NCI-H2081 (cell line): Measurements from ENCODE around the gene NUBPL.

ENCODE experiments used
- DNase-seq, 2 experiments: peaks; one replicate each; lab custom pipeline; 2025; lab: John Stamatoyannopoulos, UW

The NUBPL gene, protein sequence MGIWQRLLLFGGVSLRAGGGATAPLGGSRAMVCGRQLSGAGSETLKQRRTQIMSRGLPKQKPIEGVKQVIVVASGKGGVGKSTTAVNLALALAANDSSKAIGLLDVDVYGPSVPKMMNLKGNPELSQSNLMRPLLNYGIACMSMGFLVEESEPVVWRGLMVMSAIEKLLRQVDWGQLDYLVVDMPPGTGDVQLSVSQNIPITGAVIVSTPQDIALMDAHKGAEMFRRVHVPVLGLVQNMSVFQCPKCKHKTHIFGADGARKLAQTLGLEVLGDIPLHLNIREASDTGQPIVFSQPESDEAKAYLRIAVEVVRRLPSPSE

DNA sequence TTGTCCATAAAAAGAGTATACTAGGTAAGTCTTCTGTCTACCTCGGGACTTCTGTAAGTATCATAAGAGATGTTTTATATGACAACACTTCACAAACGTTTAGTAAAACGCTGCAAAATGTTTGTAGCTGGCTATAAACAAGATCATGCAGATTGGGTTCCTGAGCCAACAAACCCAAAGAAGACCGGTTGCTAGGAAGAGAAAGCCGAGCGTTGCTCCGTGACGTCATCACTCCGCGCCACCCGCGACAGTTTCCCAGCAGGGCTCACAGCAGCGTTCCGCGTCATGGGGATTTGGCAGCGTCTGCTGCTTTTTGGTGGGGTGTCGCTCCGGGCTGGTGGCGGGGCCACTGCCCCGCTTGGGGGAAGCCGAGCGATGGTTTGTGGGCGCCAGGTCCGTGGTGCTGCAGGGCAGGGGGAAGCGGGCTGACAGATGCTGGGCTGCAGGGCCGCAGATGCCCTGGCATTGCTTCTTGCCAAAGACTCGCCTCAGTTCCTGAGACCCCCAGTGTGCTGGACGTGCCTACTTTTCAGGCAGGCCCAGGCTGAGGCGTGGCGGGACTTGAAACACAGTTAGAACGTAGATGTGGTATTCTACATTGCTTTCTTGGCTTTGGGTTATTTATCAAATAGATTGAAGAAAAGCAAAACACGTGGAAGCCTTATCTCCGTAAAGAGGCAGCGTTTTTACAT is at the start of gene NUBPL:
Gene NUBPL, plus strand, starts transcription at position 250 of the 692 bp plus-strand sequence. Its CDS starts 36 bp downstream, at position 286.
- peak; percentile 89 to 95 for DNase-seq

DNA sequence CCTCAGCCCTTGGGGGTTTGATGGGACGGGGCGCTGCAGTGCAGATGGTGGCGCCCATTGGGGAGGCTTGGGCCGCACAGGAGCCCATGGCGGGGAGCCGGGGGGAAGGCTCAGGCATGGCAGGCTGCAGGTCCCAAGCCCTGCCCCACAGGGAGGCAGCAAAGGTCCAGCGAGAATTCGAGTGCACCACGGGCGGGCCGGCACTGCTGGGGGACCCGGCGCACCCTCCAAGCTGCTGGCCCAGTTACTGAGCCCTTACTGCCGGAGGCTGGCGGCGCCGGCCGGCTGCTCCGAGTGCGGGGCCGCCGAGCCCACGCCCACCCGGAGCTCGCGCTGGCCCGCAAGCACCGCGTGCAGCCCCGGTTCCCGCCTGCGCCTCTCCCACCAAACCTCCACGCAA is 34.1 kb upstream of the NUBPL start:
- no peak for DNase-seq

DNA sequence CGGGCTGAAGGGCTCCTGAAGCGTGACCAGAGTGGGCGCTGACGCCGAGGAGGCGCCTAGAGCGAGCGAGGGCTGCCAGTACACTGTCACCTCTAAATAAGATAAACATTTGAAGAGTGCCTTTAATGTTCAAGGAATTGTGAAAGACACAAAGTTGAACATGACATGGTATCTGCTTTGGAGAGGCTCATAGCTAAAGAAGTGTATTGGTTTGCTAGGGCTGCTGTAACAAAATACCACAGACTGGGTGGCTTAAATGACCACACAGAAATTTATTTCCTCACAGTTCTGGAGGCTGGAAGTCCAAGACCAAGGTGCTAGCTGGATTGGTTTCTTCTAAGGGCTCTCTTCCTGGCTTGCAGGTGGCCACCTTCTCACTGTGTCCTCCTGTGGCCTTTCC is 33.7 kb upstream of the NUBPL start:
- no peak for DNase-seq

DNA sequence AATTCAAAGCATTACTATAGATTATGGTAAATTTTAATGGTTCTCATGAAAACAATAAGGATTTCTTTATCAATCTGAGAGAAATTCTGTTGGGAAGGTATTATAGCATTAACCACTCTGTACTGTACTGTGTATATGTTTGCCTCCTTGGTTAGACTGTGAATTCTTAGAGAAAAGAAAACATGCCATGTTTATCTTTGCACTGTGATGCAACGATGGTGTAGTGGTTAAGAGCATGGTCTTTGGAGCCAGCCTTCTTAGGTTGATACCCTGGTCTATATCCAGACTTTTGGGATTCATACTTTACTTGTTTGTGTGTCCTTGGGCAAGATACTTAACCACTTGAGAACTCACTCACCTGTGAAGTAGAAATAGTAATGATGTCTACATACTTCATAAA is 32.2 kb upstream of the NUBPL start:
- DNase-seq, result no peak

DNA sequence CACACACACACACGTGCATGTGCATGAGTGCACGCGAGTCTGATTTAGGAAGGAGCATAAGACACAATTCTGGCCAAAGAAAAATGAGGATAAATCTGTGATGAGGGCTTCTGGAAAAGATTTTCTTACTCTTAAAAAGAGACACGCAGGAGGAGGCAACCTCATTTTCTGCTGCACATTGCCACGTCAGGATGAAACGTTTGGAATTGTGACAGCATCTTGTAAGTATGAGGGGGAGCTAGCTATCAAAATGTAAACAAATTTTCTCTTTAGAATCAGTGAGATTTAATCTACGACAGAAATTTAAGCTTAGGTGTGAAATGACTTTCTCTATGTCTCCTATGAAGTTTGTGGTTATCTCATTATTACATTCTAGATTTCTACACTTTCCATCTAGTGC is 31.1 kb upstream of the NUBPL start:
- DNase-seq, result no peak

DNA sequence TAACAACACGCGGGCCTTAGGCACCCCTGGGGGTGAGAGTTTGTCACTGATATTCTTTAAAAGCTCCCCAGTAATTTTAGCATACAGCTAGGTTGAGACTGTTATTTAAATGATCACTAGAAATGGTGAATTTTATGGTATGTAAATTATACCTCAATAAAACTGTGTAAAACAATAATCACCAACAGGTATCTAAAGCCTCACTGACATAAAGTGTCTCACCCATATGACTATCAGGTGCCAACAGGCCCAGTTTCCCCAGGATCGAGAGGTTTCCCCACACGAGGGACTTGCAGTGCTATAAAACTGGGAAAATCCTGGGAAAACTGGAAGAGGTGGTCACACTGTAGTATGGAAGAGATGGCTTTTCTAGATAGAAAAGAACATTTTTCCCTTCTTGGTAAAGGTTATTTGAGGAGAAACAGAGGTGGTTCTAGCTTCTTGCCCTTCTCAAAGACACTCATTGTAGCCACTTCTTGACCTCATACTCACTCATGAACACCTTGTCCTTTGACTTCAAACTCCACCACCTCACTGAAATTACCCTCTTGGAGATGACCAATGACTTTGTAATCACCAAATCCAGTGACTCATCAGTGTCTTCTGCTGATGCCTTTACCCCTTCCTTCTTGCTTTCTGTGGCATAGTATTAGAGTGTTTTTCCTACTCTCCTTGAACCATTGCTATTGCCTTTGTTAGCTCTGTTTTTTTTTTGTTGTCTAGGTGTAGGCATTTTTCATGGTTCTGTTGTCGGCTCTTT is 24.8 kb upstream of the NUBPL start:
- no peak for DNase-seq

DNA sequence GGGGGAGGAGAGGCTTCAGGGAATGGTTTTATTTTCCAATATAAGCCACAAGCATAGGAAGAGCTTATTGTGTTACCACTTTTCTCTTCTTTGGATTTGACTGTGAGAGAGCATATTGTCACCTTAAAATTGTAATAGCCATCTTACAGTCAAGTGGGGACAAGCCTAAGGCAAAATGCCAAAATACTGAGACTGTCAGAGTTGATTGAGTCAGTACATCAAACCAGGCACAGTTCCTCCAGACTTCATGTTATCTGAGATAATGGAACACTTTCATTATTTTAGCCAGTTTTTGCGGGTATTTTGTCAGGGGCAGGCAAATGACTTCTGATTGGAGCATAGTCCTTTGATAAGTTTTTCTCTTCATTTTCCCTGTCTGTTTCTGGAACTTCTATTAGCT is 19.5 kb upstream of the NUBPL start:
- no peak for DNase-seq

DNA sequence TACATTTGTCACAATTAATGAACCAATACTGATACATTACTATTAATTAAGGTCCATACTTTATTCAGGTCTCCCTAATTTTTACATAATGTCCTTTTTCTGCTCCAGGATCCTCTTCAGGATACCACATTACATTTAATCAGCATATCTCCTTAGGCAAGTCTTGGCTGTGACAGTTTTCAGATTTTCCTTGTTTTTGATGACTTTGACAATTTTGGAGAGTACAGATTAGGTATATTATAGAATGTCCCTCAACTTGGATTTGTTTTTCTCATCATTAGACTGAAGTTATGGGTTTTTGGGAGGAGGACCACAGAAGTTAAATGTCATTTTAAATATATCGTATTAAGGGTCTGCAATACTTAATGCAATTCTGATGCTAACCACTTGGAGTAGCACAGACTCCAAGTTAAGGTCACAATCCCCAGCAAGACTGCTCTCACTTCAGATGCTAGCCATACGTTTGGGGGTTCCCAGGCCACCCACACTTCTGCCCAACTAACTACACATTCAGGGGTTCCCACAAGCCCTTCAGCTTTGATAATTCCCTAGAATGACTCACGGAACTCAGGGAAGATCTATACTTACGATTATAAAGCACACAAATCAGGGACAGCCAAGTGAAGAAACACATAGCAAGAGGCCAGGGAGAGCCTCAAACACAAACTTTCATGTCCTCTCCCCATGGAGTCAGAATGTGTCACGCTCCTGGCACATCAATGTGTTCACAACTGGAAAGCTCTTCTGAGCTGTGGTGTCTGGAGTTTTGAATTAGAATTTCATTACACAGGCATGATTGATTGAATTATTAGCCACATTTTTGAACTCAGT is 17.0 kb upstream of the NUBPL start:
- DNase-seq, result no peak

DNA sequence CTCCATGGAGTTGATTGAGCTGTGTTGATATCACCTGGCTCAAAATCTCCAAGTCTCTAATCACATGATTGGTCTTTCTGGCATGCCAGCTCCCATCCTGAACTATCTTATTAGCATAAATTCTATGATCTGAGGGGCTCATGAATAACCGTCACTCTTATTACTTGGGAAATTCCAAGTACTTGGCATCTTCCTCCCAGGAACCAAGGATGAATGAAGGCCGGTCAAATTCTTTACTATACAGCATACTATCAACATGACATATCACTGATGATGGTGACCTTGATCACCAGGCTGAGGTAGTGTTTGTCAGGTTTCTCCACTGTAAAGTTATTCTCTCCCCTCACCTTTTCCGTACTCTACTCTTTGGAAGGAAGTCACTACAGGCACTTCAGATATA is 16.4 kb upstream of the NUBPL start:
- no peak for DNase-seq

DNA sequence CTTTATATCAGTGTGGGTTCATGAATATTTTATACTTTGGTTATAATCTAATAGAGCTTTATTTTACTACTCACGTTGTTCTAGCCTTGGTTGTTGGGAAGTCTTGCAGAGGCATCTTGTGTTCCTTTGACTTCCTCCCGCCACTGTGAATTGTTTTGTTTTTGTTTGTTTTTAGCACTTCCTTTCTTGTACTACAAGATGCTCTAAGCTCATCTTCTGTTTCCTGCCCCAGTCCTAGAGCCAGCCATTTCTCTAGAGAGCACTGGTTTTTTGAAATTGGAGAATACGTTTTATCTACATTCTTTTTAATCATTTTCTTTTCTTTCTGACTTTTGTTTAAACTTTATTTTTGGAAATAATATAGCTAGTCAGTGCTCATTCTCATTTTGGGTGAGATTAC is 15.9 kb upstream of the NUBPL start:
- DNase-seq, result no peak

DNA sequence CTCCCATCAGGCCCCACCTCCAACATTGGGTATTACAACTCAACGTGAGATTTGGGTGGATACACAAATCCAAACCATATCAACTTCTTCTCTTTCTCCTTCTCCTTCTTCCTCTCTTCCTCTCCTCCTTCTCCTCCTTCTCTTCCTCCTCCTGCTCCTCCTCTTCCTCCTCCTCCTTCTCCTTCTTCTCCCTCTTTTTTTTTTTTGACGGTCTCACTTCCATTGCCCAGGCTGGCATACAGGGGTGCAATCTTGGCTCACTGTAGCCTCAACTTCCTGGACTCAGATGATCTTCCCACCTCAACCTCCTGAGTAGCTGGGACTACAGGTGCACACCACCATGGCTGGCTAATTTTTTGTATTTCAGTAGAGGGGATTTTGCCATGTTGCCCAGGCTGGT is 11.4 kb upstream of the NUBPL start:
- no peak for DNase-seq

DNA sequence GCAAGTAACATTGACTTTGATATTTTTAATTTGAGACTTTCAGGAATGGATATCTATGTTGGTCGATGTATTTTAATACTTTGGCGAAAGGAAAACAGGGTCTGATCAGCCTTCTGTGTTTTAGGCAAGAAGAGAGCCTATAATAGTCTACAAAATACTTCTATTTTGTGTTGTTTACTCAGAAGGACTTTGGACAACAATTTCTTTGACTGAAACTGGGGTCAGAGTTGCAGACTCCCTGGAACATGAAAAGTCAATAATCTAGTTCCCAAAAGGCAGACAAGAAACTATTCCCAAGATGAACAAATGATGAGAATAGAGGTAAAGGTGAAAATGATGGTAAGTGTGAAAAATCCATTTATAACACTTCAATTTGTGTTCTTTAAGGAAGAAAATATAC is 10.6 kb upstream of the NUBPL start:
- DNase-seq, result no peak

DNA sequence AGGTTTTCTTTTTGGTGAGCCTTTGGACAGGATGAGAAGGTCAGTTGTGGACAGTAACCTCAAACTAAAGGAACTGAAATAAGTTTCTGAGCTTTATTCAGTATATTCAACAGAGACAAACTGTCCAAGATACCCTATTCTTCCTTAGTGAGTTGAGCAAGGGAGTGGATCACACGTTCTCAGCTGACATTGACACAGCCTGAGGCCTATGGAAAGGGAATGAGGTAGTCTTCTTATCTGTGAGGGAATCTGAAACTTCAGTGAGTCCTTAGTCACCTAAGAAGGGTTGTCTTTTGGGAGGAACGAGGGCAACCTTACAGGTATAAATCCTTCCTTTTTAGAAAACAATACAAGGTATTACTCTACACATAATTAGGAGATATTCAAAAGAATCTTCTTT is 5.0 kb upstream of the NUBPL start:
- DNase-seq, result no peak

DNA sequence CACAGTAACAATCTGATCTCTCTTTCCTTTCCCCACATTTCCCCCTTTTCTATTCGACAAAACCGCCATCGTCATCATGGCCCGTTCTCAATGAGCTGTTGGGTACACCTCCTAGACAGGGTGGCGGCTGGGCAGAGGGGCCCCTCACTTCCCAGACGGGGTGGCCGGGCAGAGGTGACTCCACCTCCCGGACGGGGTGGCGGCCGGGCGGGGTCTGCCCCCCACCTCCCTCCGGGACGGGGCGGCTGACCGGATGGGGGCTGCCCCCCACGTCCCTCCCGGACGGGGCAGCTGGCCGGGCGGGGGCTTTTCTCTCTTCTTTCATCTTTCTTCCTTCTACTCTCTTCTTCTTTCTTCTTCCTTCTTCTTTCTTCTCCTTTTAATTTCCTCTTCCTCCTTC is 1.3 kb upstream of the NUBPL start:
- no peak for DNase-seq

DNA sequence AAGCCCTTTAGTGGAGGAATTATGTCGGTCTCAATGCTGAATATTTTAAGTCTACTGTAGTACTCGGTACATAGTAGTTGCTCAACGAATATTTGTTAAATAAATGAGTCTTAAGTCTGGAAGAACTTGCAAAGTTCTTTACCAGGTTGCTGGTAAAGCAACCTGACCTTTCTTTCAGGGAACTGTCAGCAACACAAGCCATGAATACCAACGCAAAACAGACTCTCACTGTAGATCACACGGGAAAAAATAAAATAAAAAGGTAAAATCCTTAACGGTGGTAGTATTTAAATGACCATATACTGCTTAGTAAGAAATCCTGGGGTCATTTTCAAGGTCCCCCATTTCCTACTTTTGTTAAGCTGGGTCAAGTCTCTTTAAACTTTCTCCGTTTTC is 447 bp upstream of the NUBPL start:
- no peak for DNase-seq

DNA sequence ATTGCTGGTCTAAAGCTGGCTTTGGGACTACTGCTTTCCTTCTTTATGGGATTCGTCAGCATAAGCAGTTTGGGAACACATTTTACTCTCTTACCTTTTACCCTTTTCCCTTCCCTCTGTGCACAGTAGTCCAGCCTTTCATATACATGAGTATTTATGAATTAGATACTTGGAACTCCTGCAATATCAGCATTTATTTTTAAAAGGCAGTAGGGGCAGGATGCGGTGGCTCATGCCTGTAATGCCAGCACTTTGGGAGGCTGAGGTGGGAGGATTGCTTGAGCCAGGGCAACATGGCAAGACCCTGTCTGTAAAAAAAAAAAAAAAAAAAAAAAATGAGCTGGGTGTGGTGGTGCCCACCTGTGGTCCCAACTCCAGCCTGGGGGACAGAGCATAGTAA is 3.0 kb downstream of the NUBPL start:
- no peak for DNase-seq

DNA sequence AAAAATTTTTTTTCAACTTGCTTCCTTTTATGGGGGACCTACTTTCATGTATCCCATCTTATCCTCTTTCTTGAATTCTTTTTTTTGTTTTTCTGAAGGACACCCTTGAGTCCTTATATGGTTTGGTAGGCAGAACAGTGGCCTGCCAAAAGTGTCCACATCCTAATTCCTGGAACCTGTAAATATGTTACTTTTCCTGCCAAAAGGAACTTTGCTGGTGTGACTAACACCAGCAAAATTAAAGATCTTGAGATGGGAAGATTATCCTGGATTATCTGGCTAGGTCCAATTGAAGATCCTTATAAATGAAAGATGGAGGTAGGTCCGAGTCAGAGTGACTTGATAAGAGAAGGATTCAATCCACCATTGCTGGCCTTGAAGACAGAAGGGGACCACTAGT is 5.3 kb downstream of the NUBPL start:
- no peak for DNase-seq

DNA sequence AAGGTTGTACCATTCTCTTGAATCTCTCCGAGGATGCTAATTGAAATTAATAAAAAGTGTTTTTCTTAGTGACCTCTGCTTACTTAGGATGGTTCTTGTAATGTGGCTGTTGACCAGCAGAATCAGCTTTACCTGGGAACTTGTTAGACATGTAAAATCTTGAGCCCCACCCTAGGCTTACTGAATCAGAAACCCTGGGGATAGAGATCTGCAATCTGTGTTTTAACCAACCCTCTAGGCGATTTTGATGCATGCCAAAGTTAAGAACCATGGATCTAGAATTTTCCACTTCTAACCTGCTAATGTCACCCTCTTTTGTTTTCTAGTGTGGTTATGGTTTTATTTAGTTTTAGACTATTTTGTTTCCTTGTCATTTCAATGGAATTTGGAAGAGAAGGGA is 6.5 kb downstream of the NUBPL start:
- DNase-seq, result no peak

DNA sequence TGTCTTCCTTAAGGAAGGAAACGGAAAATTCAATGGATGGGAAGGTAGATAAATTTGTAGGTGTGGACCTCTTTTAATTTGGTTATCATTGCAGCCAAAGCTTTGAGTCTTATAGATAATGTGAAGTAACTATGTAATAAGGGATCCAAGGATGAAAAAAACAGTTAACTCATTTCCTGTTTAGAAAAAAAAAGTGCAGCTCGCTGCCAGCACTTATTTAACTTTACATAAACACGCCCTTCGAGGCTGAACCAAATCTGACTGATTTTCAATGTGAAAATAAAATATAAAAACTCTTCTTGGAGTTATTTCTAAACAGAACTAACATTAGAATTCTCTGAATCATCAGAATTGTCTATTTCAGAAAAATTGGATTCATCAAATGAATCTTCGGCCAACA is 7.0 kb downstream of the NUBPL start:
- no peak for DNase-seq

DNA sequence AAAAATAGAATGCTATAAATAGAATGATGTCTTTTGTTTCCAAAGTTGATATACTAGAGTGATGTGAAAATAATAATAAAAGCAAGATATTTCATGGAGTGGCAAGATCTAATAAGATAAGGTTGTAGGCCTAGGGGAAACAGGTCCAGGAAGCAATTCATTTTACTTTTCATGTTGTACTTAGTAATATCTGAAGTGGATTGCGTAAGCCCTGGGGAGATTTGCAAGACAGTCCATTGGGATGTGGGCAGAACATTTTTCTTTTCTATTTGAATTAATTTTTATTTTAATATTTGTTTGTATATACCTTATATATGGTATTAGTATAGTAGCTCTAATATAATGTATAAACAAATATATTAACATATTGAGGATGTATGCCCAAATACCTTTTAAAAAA is 7.5 kb downstream of the NUBPL start:
- DNase-seq, result no peak

DNA sequence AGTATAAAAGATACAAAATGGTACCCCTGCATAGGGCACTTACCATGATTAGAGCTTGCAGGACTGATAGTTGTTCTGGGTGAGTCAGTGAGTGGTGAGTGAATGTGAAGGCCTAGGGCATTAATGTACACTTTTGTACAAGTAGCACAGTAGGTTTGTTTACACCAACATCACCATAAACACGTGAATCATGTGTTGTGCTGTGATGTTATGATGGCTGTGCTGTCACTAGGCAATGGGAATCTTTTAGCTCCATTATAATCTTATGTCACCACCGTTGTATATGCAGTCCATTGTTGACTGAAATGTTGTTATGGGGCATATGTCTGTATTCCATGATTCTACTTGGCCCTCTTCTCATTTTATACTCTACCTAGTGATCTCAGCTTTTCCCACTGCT is 11.8 kb downstream of the NUBPL start:
- no peak for DNase-seq

DNA sequence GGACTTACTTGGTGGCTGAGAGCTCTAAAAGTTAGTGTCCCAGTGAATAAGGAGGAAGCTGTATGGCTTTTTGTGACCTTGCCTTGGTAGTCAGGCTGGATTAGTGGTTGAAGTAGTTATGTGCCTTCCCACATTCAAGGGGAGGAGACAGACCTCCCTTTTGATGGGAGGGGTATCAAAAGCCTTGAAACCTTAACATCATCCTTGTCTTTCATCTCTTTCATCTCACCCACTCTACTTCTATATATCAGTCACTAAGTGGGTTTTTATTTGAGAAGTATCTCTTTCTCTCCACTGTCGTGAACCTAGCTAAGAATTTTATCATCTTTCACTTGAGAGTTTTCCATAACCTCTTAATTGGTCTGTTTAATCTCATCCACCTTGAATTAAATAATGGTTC is 15.7 kb downstream of the NUBPL start:
- DNase-seq, result no peak
